PFSK-1 (cell line): ENCODE results near the gene CLCA4.

ENCODE experiments used
- FOXP2 ChIP-seq: optimal IDR thresholded peaks from 2 replicates; pipeline ENCODE3; 2011; ENCODE audit warnings: borderline replicate concordance, control low read depth, inconsistent platforms; ENCODE audit not compliant: insufficient read depth; ENCODE audit errors: extremely low read length, extremely low read depth
- POLR2AphosphoS5 ChIP-seq: IDR thresholded peaks from 2 replicates; pipeline ENCODE4 v1.6.1; 2012; ENCODE audit warnings: low read depth, mild to moderate bottlenecking, control low read depth, low read length, moderate library complexity
- SIN3A ChIP-seq: IDR thresholded peaks from 2 replicates; pipeline ENCODE4 v1.6.1; 2012; ENCODE audit warnings: mild to moderate bottlenecking, low read length, moderate library complexity, borderline replicate concordance; ENCODE audit not compliant: insufficient read depth
- TAF1 ChIP-seq: IDR thresholded peaks from 2 replicates; pipeline ENCODE4 v1.6.1; 2012; ENCODE audit warnings: low read length, control low read depth, borderline replicate concordance; ENCODE audit not compliant: insufficient read depth
- TF ChIP-seq, protein P1 (sequence below), 2 experiments: IDR thresholded peaks; 2 replicates each; pipeline versions ENCODE4 v1.6.1 to v1.8.0; 2011 to 2012; ENCODE audit warnings: low read depth in 2 of 2, low read length in 2 of 2, control low read depth in 1 of 2, inconsistent platforms in 1 of 2, mild to moderate bottlenecking in 1 of 2, moderate library complexity in 1 of 2; ENCODE audit not compliant: insufficient read depth in 1 of 2

The CLCA4 gene

DNA sequence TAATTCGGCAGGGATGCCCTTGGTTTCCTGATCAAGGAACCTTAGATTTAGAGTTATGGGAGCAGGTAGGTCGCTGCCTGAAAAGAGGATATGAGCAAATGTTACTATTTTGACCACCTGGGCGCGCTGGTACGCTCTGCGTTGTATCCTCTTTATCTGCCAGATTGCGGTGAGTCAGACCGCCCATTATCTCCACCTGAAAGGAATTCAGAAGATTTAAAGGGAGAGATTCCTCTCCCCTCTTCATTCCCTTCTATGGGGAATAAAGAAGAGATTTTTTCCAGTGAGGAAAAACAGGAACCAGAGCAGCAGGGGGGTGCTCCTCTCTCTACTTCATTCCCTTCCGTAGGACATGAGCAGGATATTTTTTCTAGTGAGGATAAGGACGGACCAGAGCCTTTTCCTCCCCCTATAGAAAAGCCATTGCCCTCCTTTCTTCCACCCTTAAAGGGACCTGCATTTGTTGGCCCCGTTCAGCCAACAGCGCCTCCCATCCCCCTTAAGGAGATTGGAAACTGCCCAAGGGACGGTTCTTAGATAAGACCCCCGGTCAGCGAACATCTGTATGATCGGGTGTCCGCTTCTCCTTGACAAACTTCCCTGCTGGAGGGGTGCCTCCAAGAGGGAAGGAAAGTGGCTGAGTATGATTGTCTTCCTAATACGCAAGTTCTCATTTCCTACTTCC is 44.0 kb upstream of the CLCA4 start:
- TF ChIP-seq POLR2AphosphoS5 (no peak), TAF1 (no peak), FOXP2 (no peak), SIN3A (no peak)
- TF ChIP-seq, protein P1, sequence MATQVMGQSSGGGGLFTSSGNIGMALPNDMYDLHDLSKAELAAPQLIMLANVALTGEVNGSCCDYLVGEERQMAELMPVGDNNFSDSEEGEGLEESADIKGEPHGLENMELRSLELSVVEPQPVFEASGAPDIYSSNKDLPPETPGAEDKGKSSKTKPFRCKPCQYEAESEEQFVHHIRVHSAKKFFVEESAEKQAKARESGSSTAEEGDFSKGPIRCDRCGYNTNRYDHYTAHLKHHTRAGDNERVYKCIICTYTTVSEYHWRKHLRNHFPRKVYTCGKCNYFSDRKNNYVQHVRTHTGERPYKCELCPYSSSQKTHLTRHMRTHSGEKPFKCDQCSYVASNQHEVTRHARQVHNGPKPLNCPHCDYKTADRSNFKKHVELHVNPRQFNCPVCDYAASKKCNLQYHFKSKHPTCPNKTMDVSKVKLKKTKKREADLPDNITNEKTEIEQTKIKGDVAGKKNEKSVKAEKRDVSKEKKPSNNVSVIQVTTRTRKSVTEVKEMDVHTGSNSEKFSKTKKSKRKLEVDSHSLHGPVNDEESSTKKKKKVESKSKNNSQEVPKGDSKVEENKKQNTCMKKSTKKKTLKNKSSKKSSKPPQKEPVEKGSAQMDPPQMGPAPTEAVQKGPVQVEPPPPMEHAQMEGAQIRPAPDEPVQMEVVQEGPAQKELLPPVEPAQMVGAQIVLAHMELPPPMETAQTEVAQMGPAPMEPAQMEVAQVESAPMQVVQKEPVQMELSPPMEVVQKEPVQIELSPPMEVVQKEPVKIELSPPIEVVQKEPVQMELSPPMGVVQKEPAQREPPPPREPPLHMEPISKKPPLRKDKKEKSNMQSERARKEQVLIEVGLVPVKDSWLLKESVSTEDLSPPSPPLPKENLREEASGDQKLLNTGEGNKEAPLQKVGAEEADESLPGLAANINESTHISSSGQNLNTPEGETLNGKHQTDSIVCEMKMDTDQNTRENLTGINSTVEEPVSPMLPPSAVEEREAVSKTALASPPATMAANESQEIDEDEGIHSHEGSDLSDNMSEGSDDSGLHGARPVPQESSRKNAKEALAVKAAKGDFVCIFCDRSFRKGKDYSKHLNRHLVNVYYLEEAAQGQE (IDR thresholded peaks at IDR 0.05; ENCODE audit: insufficient read depth in 1 of 2, low read depth in 2 of 2, low read length in 2 of 2), result no peak

DNA sequence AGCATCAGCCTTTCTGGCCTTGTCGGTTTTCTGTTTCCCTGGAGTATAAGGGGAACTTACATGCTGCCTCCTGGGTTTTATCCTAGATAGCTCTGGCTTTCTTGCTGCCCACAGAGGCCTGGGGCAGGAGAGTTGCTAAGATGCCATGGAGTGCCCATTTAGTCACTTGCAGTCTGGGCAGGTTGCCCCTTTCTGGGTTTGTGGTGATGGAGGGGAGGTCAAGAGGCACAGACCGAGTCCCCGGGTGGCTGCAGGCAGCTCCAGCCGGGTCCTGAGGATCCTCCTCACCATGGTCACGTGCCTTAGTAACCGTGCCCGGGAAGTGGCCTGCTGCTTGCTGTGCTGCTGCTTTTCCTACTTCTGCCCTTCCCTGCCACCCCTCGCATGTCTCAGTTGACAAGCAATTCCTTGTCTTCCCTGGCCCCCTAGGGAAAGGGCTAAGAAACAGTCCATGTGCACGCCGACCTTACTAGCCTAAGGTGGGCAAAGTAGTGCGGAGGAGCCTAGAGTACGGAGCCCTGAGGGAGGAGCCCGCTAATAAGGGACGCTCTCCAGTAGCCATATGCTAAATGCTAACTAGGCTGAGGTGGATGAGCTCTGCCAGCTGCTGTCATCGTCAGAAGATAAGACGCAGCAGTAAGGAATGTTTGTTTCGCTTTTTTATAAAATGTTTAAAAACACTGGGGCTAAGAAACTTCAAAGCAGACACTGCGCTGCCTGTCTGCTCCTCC is 43.3 kb upstream of the CLCA4 start:
- TF ChIP-seq POLR2AphosphoS5, result no peak
- no peak for TF ChIP-seq TAF1
- TF ChIP-seq, protein P1 (IDR thresholded peaks at IDR 0.05; ENCODE audit: insufficient read depth in 1 of 2, low read depth in 2 of 2, low read length in 2 of 2), result no peak

- TF ChIP-seq, protein P1 (IDR thresholded peaks at IDR 0.05; ENCODE audit: insufficient read depth in 1 of 2, low read depth in 2 of 2, low read length in 2 of 2), result no peak
- no peak for TF ChIP-seq FOXP2
- no peak for TF ChIP-seq POLR2AphosphoS5
- no peak for TF ChIP-seq TAF1
- no peak for TF ChIP-seq SIN3A
Observed at GRCh38 chr1:86504137-86504479, 42.8 kb upstream of the CLCA4 start.

GRCh38 chr1:86504895-86505563 is 41.8 kb upstream of the CLCA4 start:
- TF ChIP-seq FOXP2 (no peak), POLR2AphosphoS5 (no peak), TAF1 (no peak), SIN3A (no peak)
- TF ChIP-seq, protein P1 (IDR thresholded peaks at IDR 0.05; ENCODE audit: insufficient read depth in 1 of 2, low read depth in 2 of 2, low read length in 2 of 2), result no peak
